Activated CD4-positive, alpha-beta T cell treated with anti-CD3 and anti-CD28 coated beads, Interleukin-2, Interleukin-6, amounts not matched to agents 100 ng/mL and 50 ng/mL, durations not matched to agents 16 hours and 8 hours (primary cell): ENCODE data around the gene POMT2.

Source experiments
- DNase-seq: peaks from one replicate; pipeline ENCODE4 v3.0.0-alpha.2; 2020

POMT2 gene

DNA sequence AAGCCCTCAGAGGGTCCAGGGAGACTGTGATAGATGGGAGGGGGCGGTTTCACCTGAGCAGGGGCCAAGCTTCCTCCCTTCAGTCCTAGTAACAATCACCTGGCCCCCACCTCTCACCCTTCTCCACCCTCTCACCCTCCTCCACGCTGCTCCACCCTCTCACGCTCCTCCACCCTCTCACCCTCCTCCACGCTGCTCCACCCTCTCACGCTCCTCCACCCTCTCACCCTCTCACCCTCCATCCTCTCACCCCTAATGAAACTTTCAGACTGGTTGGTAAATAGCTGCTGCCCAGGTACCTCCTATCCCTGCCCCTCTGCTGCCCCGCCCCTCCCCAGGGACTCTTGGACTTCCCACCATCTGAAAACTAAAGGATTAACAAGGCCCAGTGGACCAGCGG, 83.9 kb downstream of the POMT2 start:
- no peak for DNase-seq

DNA sequence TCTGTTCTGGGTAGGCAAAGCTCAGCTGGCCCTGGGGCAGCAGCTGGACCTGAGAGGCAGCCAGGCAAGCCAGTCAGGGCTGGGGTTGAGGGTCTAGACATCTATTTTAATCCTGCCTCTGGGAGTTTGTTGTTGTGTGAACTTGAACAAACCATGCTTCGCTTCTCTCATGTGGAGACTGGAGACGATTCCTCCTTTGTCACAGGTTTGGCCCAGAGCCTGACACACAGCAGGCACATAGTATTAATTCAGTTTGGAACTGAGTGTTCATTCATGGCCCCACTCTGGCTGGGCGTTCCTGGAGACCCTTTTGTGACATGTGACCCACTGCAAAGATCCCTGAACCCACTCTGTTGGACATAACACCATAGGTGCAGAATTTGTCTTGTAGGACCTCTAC, 89.0 kb downstream of the POMT2 start:
- no peak for DNase-seq

DNA sequence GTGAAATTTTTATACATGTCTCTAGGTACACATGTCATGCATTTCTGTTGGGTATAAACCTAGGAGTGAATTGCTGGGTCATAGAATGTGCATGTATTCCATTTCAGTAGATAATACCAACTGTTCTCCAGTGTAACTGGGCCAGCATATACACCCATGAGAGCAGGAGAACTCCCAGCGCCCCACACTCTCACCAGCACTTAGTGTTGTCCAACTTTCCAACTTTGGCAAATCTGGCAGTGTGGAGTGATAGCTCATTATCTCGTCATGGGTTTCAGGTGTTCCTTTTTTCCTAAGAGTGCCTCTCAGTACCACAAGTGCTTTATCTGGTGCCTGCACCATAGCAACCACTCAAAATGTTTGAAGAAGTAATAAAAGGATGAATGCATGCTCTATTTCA, 89.8 kb downstream of the POMT2 start:
- DNase-seq: no peak

DNA sequence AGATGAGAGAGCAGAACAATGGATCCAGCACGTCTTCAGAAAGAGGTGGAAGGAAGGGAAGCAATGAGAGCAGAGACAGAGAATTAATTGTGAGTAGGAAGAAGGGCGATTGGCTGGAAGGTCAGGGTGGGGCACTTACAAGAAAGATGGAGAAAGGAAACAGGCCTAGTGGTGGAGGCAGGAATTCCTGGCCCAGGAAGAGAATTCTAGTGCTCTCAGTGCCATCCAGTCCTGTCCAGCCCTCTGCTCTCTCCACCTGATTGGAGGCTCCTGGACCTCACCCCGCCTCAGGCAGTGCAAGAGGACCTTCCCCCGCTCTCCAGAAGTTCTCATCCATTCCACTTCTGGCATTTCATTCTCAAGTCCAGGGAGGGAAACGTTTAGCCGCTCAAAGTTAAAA, 92.6 kb downstream of the POMT2 start:
- DNase-seq: no peak

DNA sequence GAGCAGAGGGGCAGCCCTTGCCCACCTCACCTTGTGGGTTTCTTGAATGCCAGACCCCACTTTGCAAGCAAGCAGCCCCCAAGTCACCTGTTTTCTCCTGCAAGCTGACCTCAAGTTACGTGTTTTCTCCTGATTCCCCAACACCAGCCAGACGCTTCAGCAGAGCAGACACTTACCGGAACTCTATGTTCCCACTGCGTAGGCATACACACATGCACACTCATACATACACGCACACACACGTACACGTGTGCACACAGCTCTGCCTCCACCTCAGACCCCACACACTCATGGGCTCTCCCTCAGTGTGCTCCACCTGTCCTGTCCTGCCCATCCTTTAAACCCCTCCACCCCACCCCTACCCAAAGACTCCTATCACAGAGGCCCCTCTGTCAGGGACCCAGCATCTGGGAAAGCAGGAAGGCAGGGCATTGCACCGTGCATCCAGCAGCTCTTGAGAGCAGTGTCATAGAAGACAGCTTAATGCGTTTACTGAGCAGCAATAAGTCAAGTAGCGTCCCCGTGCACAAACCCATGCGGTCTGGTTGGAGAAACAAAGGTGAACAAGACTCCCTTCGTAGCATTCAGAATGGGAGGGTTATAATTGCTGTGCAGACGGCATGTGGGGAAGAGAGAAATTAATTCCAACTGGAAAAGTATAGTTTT, 94.7 kb downstream of the POMT2 start:
- no peak for DNase-seq

DNA sequence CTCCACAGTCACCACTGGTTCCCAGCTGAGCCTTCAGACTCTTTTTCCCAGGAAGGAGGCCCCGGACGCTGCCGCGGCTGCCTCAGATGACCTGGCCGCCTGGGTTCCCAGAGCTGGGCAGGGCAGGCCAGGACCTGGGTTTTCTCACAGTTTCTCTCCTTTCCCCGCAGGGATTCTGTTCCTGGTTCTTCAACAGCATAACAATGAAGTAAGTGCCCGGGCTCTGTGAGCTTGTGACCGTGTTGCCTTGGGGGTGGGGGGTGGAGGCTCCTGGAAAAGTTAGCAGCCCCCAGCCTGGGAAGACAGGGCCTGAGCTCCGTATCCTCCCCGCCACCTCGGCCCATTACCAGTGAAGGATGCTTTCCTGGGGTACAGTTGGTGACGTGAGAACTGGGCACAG, 95.4 kb downstream of the POMT2 start:
- DNase-seq: no peak
